Measurements from ENCODE around the gene NBAS. TPM values are rescaled to one million over a fixed set of nuclear protein-coding genes. Genes with fewer than 3 reads are reported as not detected.
A peak's percentile ranks its signal among the peaks of the same experiment; 100 is the strongest.

NBAS gene
- total RNA-seq, 1 experiment from 2014 or later: 32.5 TPM

DNA sequence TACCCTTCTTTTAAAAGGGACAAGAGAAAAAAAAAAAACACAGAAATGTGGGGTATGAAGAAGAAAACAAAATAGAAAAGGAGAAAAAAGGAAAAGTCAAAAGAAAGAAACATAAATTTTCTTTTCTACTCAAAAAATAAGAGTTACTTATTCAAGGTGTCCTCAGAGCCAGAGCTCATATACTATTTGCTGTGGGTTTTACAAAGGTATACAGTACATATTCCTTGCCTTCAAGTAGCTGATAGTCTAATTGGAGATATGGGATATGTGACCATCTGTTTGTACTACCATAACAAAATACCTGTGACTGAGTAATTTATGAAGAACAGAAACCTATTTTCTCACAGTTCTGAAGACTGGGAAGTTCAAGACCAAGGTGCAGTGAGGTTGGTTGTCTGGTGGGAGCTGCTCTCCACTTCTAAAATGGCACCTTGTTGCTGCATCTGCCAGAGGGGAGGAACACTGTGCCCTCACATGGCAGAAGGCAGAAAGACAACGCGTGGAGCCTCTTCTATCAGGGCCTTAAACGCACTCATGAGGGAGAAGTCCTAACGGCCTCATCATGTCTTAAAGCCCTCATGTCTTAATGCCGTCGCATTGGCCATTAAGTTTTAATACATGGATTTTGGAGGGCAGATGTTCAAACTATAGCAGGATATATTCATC is 33.9 kb downstream of the NBAS start:
- Histone ChIP-seq H3K9ac (ENCODE audit: extremely low read depth, insufficient read length, low read length) (no peak overlapping the region), H3K14ac (ENCODE audit: insufficient read depth, low read length) (no peak overlapping the region), H3K79me1 (ENCODE audit: insufficient read depth, low read depth, low read length, poor library complexity, severe bottlenecking) (no peaks in the 10 kb centered on the region), H4K91ac (ENCODE audit: insufficient read length, low read depth, low read length) (no peak overlapping the region), H2BK15ac (ENCODE audit: low read depth, low read length) (no peak overlapping the region), H3K27ac (ENCODE audit: insufficient read length, low read depth, low read length) (no peak overlapping the region), H3T11ph (ENCODE audit: low read length) (no peak overlapping the region), H4K8ac (replicated peaks; ENCODE audit: insufficient read length, low read depth, low read length) (no peak overlapping the region), H3K23ac (ENCODE audit: insufficient read length, low read depth, low read length) (no peak overlapping the region), H3K4me1 (ENCODE audit: insufficient read depth, low read length) (no peaks in the 10 kb centered on the region), H2AK5ac (ENCODE audit: insufficient read length, low read length) (no peak overlapping the region), H2BK12ac (ENCODE audit: insufficient read length, low read depth, low read length) (no peak overlapping the region), H2AFZ (ENCODE audit: low read length) (no peak overlapping the region), H3K27me3 (ENCODE audit: insufficient read depth, low read length) (no peaks in the 10 kb centered on the region), H2BK20ac (ENCODE audit: low read depth, low read length, poor library complexity, severe bottlenecking) (no peak overlapping the region), H3K4ac (ENCODE audit: low read depth, low read length) (no peak overlapping the region), H3K9me3 (ENCODE audit: control insufficient read depth, low read depth, low read length) (no peaks in the 10 kb centered on the region), H3K56ac (ENCODE audit: insufficient read length, low read depth, low read length) (no peak overlapping the region), H3K79me2 (ENCODE audit: insufficient read depth, low read length) (no peaks in the 10 kb centered on the region), H4K20me1 (ENCODE audit: control insufficient read depth, insufficient read depth, insufficient read length) (no peaks in the 10 kb centered on the region), H3K18ac (ENCODE audit: insufficient read length, low read depth, low read length) (no peak overlapping the region), H2BK120ac (ENCODE audit: low read depth, low read length, poor library complexity, severe bottlenecking) (no peak overlapping the region), H4K5ac (ENCODE audit: insufficient read length, low read depth, low read length) (no peak overlapping the region), H3K23me2 (ENCODE audit: insufficient read length, low read depth, low read length, poor library complexity, severe bottlenecking) (no peaks in the 10 kb centered on the region), H2BK5ac (ENCODE audit: insufficient read length, low read length) (no peak overlapping the region), H3K4me2 (ENCODE audit: insufficient read depth, insufficient read length, low read length) (no peak overlapping the region)
- Mint-ChIP-seq H3K4me3 (no peak overlapping the region), H3K36me3 (ENCODE audit: insufficient read depth in 1 of 3, low read depth in 3 of 3) (peaks cover 0 to 13% (median 0%) of the 10 kb centered on the region in 3 experiments; a peak in 2 of 7 replicates), H3K27ac (peak overlapping the region in 1 of 3 experiments; percentile 36; a peak in 1 of 7 replicates), H3K9me3 (no peaks in the 10 kb centered on the region), H3K4me1 (peaks cover 4 to 6% of the 10 kb centered on the region in 2 experiments), H3K27me3 (ENCODE audit: low read depth) (no peaks in the 10 kb centered on the region)
- peak; percentile 50 for TF ChIP-seq CTCF (conservative IDR thresholded peaks at IDR 0.05)
- peak; percentile 52 for DNase-seq
- WGBS (ENCODE audit: extremely low coverage, insufficient read length, low lambda C conversion rate): no CpG with 5 or more reads among the region's 6 CpGs
